Smooth muscle cell (in vitro differentiated cells): ENCODE data around the gene CAPN10. TPM values are rescaled to one million over a fixed set of nuclear protein-coding genes. Genes with fewer than 3 reads are reported as not detected.

ENCODE experiments used
- DNase-seq: peaks from one replicate; lab custom pipeline; 2025; ENCODE audit not compliant: unreplicated experiment; lab: John Stamatoyannopoulos, UW
- H2AFZ ChIP-seq: fragments of 200-600 bp; sonication (generic); 2 replicates; pipeline ENCODE4 v1.6.0; 2016; ENCODE audit warnings: antibody characterized with exemption, low read depth, mild to moderate bottlenecking
- H3F3A ChIP-seq: fragments of 200-600 bp; sonication (generic); 2 replicates; pipeline ENCODE4 v1.6.0; 2017; ENCODE audit warnings: antibody characterized with exemption, low read depth
- H3K27ac ChIP-seq: fragments of 200-600 bp; sonication (generic); 2 replicates; pipeline ENCODE4 v1.5.1; 2016; ENCODE audit warnings: low read depth, mild to moderate bottlenecking
- H3K27me3 ChIP-seq: fragments of 200-600 bp; sonication (generic); 2 replicates; pipeline ENCODE4 v1.6.1; 2016; ENCODE audit warnings: low read depth, mild to moderate bottlenecking
- H3K36me3 ChIP-seq: fragments of 200-600 bp; sonication (generic); 2 replicates; pipeline ENCODE4 v1.5.1; 2016; ENCODE audit warnings: low read depth
- H3K4me1 ChIP-seq: fragments of 200-600 bp; sonication (generic); 2 replicates; pipeline ENCODE4 v1.5.1; 2016; ENCODE audit warnings: low read depth
- H3K4me2 ChIP-seq: fragments of 200-600 bp; sonication (generic); 2 replicates; pipeline ENCODE4 v1.6.0; 2016; ENCODE audit warnings: mild to moderate bottlenecking
- H3K4me3 ChIP-seq: fragments of 200-600 bp; sonication (generic); 2 replicates; pipeline ENCODE4 v1.5.1; 2016; ENCODE audit warnings: mild to moderate bottlenecking
- H3K79me2 ChIP-seq: fragments of 200-600 bp; sonication (generic); 2 replicates; pipeline ENCODE4 v1.6.0; 2016; ENCODE audit warnings: low read depth, mild to moderate bottlenecking
- H3K9ac ChIP-seq: fragments of 200-600 bp; sonication (generic); 2 replicates; pipeline ENCODE4 v1.6.0; 2016; ENCODE audit warnings: low read depth
- H3K9me3 ChIP-seq: fragments of 200-600 bp; sonication (generic); replicated peaks from 2 replicates; pipeline ENCODE4 v1.5.1; 2016; ENCODE audit warnings: low read depth
- H4K20me1 ChIP-seq: fragments of 200-600 bp; sonication (generic); 2 replicates; pipeline ENCODE4 v1.6.0; 2016; ENCODE audit warnings: low read depth
- WGBS: methylation state at CpG from one replicate; pipeline ENCODE4 v1.1.7; 2016; ENCODE audit warnings: low lambda C conversion rate; 5-methylcytosine and 5-hydroxymethylcytosine counted together
- polyA plus RNA-seq: library from polyadenylated mRNA; unstranded; fragments of >200 nt; fragmentation: Nextera tagmentation; extraction: Ambion mirVana; gene quantifications from 2 replicates; pipeline ENCODE4 v1.2.1, GENCODE V29; 2016
- total RNA-seq: library from RNA; depleted of rRNA; stranded (reverse); fragments of >200 nt; gene quantifications from 2 replicates; pipeline ENCODE4 v1.2.3, GENCODE V29; 2014
- TF ChIP-seq, protein P1 (sequence below): fragments of 200-600 bp; sonication (generic); IDR thresholded peaks from 2 replicates; pipeline ENCODE4 v1.5.1; 2017; ENCODE audit warnings: borderline replicate concordance, mild to moderate bottlenecking, antibody characterized with exemption; ENCODE audit not compliant: insufficient read depth, poor library complexity, severe bottlenecking

CAPN10 gene
- total and polyA plus RNA-seq, 2 experiments from 2014 or later, result 6.6 to 17.0 TPM

GRCh38 chr2:240635998-240636547, 49.5 kb downstream of the CAPN10 start:
- Histone ChIP-seq H3K4me3 (no peak overlapping the region), H2AFZ (no peak overlapping the region), H3K79me2 (no peaks in the 10 kb centered on the region), H3K27ac (no peak overlapping the region), H3K36me3 (no peaks in the 10 kb centered on the region), H3K4me1 (no peaks in the 10 kb centered on the region), H3K9ac (no peak overlapping the region), H3K9me3 (no peaks in the 10 kb centered on the region), H3K27me3 (no peaks in the 10 kb centered on the region), H3F3A (no peaks in the 10 kb centered on the region), H3K4me2 (no peak overlapping the region), H4K20me1 (no peaks in the 10 kb centered on the region)
- no peak for DNase-seq
- TF ChIP-seq, protein P1, sequence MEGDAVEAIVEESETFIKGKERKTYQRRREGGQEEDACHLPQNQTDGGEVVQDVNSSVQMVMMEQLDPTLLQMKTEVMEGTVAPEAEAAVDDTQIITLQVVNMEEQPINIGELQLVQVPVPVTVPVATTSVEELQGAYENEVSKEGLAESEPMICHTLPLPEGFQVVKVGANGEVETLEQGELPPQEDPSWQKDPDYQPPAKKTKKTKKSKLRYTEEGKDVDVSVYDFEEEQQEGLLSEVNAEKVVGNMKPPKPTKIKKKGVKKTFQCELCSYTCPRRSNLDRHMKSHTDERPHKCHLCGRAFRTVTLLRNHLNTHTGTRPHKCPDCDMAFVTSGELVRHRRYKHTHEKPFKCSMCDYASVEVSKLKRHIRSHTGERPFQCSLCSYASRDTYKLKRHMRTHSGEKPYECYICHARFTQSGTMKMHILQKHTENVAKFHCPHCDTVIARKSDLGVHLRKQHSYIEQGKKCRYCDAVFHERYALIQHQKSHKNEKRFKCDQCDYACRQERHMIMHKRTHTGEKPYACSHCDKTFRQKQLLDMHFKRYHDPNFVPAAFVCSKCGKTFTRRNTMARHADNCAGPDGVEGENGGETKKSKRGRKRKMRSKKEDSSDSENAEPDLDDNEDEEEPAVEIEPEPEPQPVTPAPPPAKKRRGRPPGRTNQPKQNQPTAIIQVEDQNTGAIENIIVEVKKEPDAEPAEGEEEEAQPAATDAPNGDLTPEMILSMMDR, result no peak
- WGBS, result 84% methylated on average over 3 of the region's 3 CpGs

- Histone ChIP-seq H3K9ac (no peak overlapping the region), H4K20me1 (no peaks in the 10 kb centered on the region), H3K4me3 (no peak overlapping the region), H3K27ac (no peak overlapping the region), H3F3A (no peaks in the 10 kb centered on the region), H3K79me2 (no peaks in the 10 kb centered on the region), H3K36me3 (no peaks in the 10 kb centered on the region), H3K4me1 (no peaks in the 10 kb centered on the region), H3K9me3 (no peaks in the 10 kb centered on the region), H3K27me3 (no peaks in the 10 kb centered on the region), H3K4me2 (no peak overlapping the region), H2AFZ (no peak overlapping the region)
- DNase-seq, result no peak
- TF ChIP-seq, protein P1, result no peak
- 82% methylated on average over 11 of the region's 11 CpGs for WGBS
Measured at GRCh38 chr2:240636563-240637115, 50.1 kb downstream of the CAPN10 start.

DNA sequence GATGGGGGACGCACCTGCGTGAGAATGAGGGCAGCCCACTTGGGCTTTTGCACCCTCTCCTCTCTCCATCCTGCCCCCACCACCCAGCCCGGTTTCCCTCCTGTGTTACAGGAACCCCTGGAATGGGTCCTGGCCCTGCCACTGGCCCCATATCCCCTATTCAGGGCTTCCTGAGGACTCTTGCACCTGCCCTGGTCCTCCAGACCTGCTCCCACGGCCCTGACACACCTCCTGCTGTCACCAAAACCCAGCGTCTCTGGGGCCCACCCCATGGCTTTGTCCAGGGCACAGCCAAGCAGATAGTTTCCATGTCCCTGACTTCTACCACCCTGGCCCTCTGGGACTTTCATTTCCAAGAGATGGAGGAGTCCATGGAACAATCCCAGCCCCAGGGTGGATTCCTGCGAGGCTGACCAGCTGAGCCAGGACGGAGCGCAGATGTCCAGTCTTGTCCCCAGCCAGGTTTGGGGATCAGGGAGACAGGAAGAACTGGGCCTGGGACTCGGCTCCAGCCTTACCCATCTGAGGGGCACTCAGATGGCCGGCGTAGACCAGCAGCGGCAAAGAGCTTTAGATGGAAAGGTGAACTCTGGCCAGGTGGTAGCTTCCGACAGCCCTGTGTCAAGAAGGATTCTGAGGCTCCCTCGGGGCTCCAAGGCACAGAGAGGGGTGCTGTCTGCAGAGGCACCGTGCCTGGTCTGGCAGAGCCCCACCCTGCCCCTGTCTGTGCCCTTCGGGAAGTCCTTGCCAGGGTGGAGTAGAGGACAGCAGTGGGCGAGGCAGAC, 50.8 kb downstream of the CAPN10 start:
- Histone ChIP-seq H4K20me1 (no peaks in the 10 kb centered on the region), H3K4me1 (no peaks in the 10 kb centered on the region), H2AFZ (no peak overlapping the region), H3K9ac (no peak overlapping the region), H3K27ac (no peak overlapping the region), H3K4me3 (no peak overlapping the region), H3K36me3 (no peaks in the 10 kb centered on the region), H3K9me3 (no peaks in the 10 kb centered on the region), H3K4me2 (no peak overlapping the region), H3K27me3 (no peaks in the 10 kb centered on the region), H3K79me2 (no peaks in the 10 kb centered on the region), H3F3A (no peaks in the 10 kb centered on the region)
- no peak for DNase-seq
- TF ChIP-seq, protein P1, result no peak
- 90% methylated on average over 17 of the region's 17 CpGs for WGBS
